Loucy (cell line): ENCODE results near the gene PROB1.
"Not testable (repeated sequence)": the region's sequence is repeated elsewhere in the genome, so short reads cannot be mapped to it uniquely, and the experiment has no call there.

ENCODE experiments used
- H2AFZ ChIP-seq: fragments of 200-600 bp; sonication (generic); 2 replicates; pipeline ENCODE4 v1.6.0; 2016; ENCODE audit warnings: antibody characterized with exemption, mild to moderate bottlenecking, low read length, moderate library complexity
- H3F3A ChIP-seq: fragments of 200-600 bp; 2 replicates; pipeline ENCODE4 v1.6.0; 2016; ENCODE audit warnings: antibody characterized with exemption, low read depth, mild to moderate bottlenecking
- H3K27me3 ChIP-seq: fragments of 200-600 bp; sonication (generic); 2 replicates; pipeline ENCODE4 v1.6.1; 2014; ENCODE audit warnings: low read length, mild to moderate bottlenecking; ENCODE audit not compliant: insufficient read depth, poor library complexity, severe bottlenecking
- H3K36me3 ChIP-seq: fragments of 200-600 bp; sonication (generic); 2 replicates; pipeline ENCODE4 v1.6.1; 2016; ENCODE audit warnings: low read length; ENCODE audit not compliant: insufficient read depth
- H3K4me1 ChIP-seq: fragments of 200-600 bp; sonication (generic); 2 replicates; pipeline ENCODE4 v1.5.1; 2014; ENCODE audit warnings: low read length, mild to moderate bottlenecking; ENCODE audit not compliant: insufficient read depth, poor library complexity, severe bottlenecking
- H3K4me2 ChIP-seq: fragments of 200-600 bp; sonication (generic); 2 replicates; pipeline ENCODE4 v1.6.0; 2014; ENCODE audit warnings: antibody characterized with exemption, low read length, low read depth, mild to moderate bottlenecking; ENCODE audit not compliant: poor library complexity, severe bottlenecking
- H3K4me3 ChIP-seq: fragments of 200-600 bp; sonication (generic); 2 replicates; pipeline ENCODE4 v1.5.1; 2014; ENCODE audit warnings: low read length, mild to moderate bottlenecking, mixed read lengths; ENCODE audit not compliant: poor library complexity, severe bottlenecking
- H3K79me2 ChIP-seq: fragments of 200-600 bp; sonication (generic); 2 replicates; pipeline ENCODE4 v1.6.1; 2014; ENCODE audit warnings: low read length; ENCODE audit not compliant: insufficient read depth
- H3K9ac ChIP-seq: fragments of 200-600 bp; sonication (generic); 2 replicates; pipeline ENCODE4 v1.6.0; 2014; ENCODE audit warnings: mild to moderate bottlenecking, low read depth, low read length, moderate library complexity; ENCODE audit not compliant: poor library complexity, severe bottlenecking
- H3K9me2 ChIP-seq: fragments of 200-600 bp; sonication (generic); replicated peaks from 2 replicates; pipeline ENCODE4 v1.6.1; 2016; ENCODE audit warnings: low read depth, low read length, mixed read lengths
- H3K9me3 ChIP-seq: fragments of 200-600 bp; sonication (generic); 2 replicates; pipeline ENCODE4 v1.6.1; 2014; ENCODE audit warnings: mild to moderate bottlenecking, antibody characterized with exemption, low read length, low read depth; ENCODE audit not compliant: insufficient read depth
- H4K20me1 ChIP-seq: fragments of 200-600 bp; sonication (generic); 2 replicates; pipeline ENCODE4 v1.6.0; 2014; ENCODE audit warnings: antibody characterized with exemption, low read length, mild to moderate bottlenecking; ENCODE audit not compliant: insufficient read depth, poor library complexity, severe bottlenecking
- CTCF ChIP-seq: fragments of 200-600 bp; sonication (generic); conservative IDR thresholded peaks from 2 replicates; pipeline ENCODE4 v1.5.1; 2014; ENCODE audit warnings: mild to moderate bottlenecking, antibody characterized with exemption, low read length
- EZH2phosphoT487 ChIP-seq: fragments of 200-600 bp; IDR thresholded peaks from 2 replicates; pipeline ENCODE4 v1.6.1; 2018; ENCODE audit warnings: antibody characterized with exemption, mild to moderate bottlenecking, moderate library complexity, borderline replicate concordance

Gene PROB1

DNA sequence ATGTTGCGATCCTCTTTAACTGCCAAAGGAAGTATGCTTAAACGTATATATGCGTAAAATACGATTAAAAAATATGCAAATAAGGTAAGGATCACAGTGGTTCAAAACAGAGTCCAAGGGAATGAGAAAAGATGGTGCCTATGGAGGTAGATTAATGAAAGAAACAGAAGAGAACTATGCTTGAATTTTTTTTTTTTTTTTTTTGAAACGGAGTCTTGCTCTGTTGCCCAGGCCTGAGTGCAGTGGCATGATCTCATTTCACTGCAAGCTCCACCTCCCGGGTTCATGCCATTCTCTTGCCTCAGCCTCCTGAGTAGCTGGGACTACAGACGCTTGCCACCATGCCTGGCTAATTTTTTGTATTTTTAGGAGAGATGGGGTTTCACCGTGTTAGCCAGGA is 49.5 kb downstream of the PROB1 start:
- not testable (repeated sequence) for H3K36me3 ChIP-seq, H2AFZ ChIP-seq, H3K9me3 ChIP-seq, H3K9ac ChIP-seq, H3K9me2 ChIP-seq, H3F3A ChIP-seq, H3K27me3 ChIP-seq
- peaks cover 82% of the 10 kb centered on the region for H3K79me2 ChIP-seq
- peak overlapping the region; percentile 96 for H3K4me2 ChIP-seq
- H3K4me3 ChIP-seq: peak overlapping the region; percentile 93
- H3K4me1 ChIP-seq: peaks cover 29% of the 10 kb centered on the region
- H4K20me1 ChIP-seq: peaks cover 75% of the 10 kb centered on the region

GRCh38 chr5:139344177-139344576 is 50.7 kb downstream of the PROB1 start:
- H4K20me1 ChIP-seq: peaks cover 63% of the 10 kb centered on the region
- no peaks in the 10 kb centered on the region for H3K9me3 ChIP-seq
- peaks cover 69% of the 10 kb centered on the region for H3K79me2 ChIP-seq
- H3K4me2 ChIP-seq: peak overlapping the region; percentile 96
- no peak for TF ChIP-seq CTCF
- TF ChIP-seq EZH2phosphoT487: no peak
- H3K9ac ChIP-seq: peak overlapping the region; percentile 92
- H3F3A ChIP-seq: peaks cover 3% of the 10 kb centered on the region; the same call in 1 of the 2 replicates
- H3K27me3 ChIP-seq: no peaks in the 10 kb centered on the region
- no peak overlapping the region for H2AFZ ChIP-seq
- H3K36me3 ChIP-seq: no peaks in the 10 kb centered on the region
- no peaks in the 10 kb centered on the region for H3K9me2 ChIP-seq
- H3K4me1 ChIP-seq: peaks cover 29% of the 10 kb centered on the region
- peak overlapping the region; percentile 93 for H3K4me3 ChIP-seq

DNA sequence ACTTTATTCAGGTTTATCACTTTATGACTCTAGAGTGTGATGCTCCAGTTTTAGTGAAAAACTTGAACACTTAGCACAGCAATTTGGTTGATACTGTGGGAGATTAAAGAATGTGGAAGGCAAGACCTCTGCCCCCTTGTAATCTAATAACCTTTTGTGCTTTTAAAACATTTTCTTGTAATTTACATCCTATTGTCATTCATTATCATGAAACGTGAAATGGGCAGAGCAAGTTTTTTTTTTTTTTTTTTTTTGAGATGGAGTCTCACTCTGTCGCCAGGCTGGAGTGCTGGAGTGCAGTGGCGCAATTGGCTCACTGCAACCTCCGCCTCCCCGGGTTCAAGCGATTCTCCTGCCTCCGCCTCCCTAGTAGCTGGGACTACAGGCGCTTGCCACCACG is 51.4 kb downstream of the PROB1 start:
- Histone ChIP-seq H4K20me1 (peaks cover 56% of the 10 kb centered on the region), H2AFZ (no peak overlapping the region), H3K4me3 (peak overlapping the region; percentile 93), H3K36me3 (no peaks in the 10 kb centered on the region), H3K4me1 (peaks cover 29% of the 10 kb centered on the region), H3K27me3 (no peaks in the 10 kb centered on the region), H3F3A (peaks cover 3% of the 10 kb centered on the region; the same call in 1 of the 2 replicates), H3K9me2 (no peaks in the 10 kb centered on the region), H3K4me2 (peak overlapping the region; percentile 96), H3K9me3 (no peaks in the 10 kb centered on the region), H3K9ac (peak overlapping the region; percentile 92), H3K79me2 (peaks cover 62% of the 10 kb centered on the region)
- TF ChIP-seq EZH2phosphoT487 (no peak), CTCF (no peak)

DNA sequence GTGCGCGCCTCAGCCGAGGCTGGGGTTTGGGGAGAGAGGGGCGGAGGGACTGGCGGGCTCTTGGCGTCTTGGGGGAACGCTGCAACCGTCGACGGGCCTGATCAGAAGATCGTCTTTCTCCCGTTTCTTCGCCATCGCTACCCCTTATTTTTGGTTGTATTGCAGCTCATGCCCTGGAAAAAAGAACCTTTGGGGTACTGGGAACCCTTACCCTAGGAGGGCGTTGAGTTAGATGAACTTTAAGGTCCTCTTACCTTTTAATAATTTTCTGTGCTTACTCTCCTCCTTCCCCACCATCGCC is 52.5 kb downstream of the PROB1 start:
- H3K79me2 ChIP-seq: peaks cover 51% of the 10 kb centered on the region
- no peaks in the 10 kb centered on the region for H3K9me3 ChIP-seq
- no peaks in the 10 kb centered on the region for H3K27me3 ChIP-seq
- no peaks in the 10 kb centered on the region for H3K36me3 ChIP-seq
- peaks cover 29% of the 10 kb centered on the region for H3K4me1 ChIP-seq
- no peak for TF ChIP-seq EZH2phosphoT487
- TF ChIP-seq CTCF: no peak
- H3F3A ChIP-seq: peaks cover 3% of the 10 kb centered on the region; the same call in 1 of the 2 replicates
- peak overlapping the region; percentile 96 for H3K4me2 ChIP-seq
- H2AFZ ChIP-seq: peak overlapping the region; percentile 65
- peaks cover 47% of the 10 kb centered on the region for H4K20me1 ChIP-seq
- H3K4me3 ChIP-seq: peak overlapping the region; percentile 93
- H3K9me2 ChIP-seq: no peaks in the 10 kb centered on the region
- H3K9ac ChIP-seq: peak overlapping the region; percentile 92
